ENCODE data around the gene IL12B.
"Not testable (repeated sequence)": the region's sequence is repeated elsewhere in the genome, so short reads cannot be mapped to it uniquely, and the experiment has no call there.

IL12B gene

GRCh38 chr5:159330131-159330800, at the start of gene IL12B:
Gene IL12B (minus strand): TSS chr5:159330487. CDS start chr5:159326782, 3,705 bp downstream.
- DNase-seq = no peak

- DNase-seq = no peak
Observed at GRCh38 chr5:159377653-159378052, 47.4 kb upstream of the IL12B start.

- DNase-seq = not testable (repeated sequence)
Observed at GRCh38 chr5:159367866-159368265, 37.6 kb upstream of the IL12B start.

GRCh38 chr5:159366776-159367175, 36.5 kb upstream of the IL12B start:
- not testable (repeated sequence) for DNase-seq

- no peak for DNase-seq
Observed at GRCh38 chr5:159362220-159362619, 31.9 kb upstream of the IL12B start.

- not testable (repeated sequence) for DNase-seq
Observed at GRCh38 chr5:159359871-159360270, 29.6 kb upstream of the IL12B start.

- no peak for DNase-seq
Observed at GRCh38 chr5:159359408-159359807, 29.1 kb upstream of the IL12B start.

- no peak for DNase-seq
Observed at GRCh38 chr5:159353661-159354252, 23.5 kb upstream of the IL12B start.

- not testable (repeated sequence) for DNase-seq
Observed at GRCh38 chr5:159350644-159351043, 20.4 kb upstream of the IL12B start.

- DNase-seq = not testable (repeated sequence)
Observed at GRCh38 chr5:159350216-159350615, 19.9 kb upstream of the IL12B start.

- no peak for DNase-seq
Observed at GRCh38 chr5:159345861-159346260, 15.6 kb upstream of the IL12B start.

- DNase-seq = no peak
Observed at GRCh38 chr5:159345336-159345735, 15.0 kb upstream of the IL12B start.

GRCh38 chr5:159343295-159344094, 13.2 kb upstream of the IL12B start:
- DNase-seq = no peak

- DNase-seq = no peak
Observed at GRCh38 chr5:159342840-159343239, 12.6 kb upstream of the IL12B start.

GRCh38 chr5:159341906-159342310, 11.6 kb upstream of the IL12B start:
- peak; percentile 86 for DNase-seq

GRCh38 chr5:159341145-159341544, 10.9 kb upstream of the IL12B start:
- no peak for DNase-seq

- DNase-seq = no peak
Observed at GRCh38 chr5:159340511-159340910, 10.2 kb upstream of the IL12B start.

- DNase-seq = no peak
Observed at GRCh38 chr5:159339460-159339859, 9.2 kb upstream of the IL12B start.

- DNase-seq = no peak
Observed at GRCh38 chr5:159338118-159338517, 7.8 kb upstream of the IL12B start.

- peak; percentile 78 for DNase-seq
Observed at GRCh38 chr5:159337016-159337955, 7.0 kb upstream of the IL12B start.

- DNase-seq = no peak
Observed at GRCh38 chr5:159336586-159336985, 6.3 kb upstream of the IL12B start.

GRCh38 chr5:159333545-159333925, 3.2 kb upstream of the IL12B start:
- no peak for DNase-seq

All from activated effector memory CD4-positive, alpha-beta T cell treated with anti-CD3 and anti-CD28 coated beads, Interleukin-2, amount 50 U/mL, for 16 hours (primary cell).